Fibroblast of gingiva (primary cell): Measurements from ENCODE around the gene ROPN1B.
A peak's percentile ranks its signal among the peaks of the same experiment; 100 is the strongest.
"Not testable (repeated sequence)": the region's sequence is repeated elsewhere in the genome, so short reads cannot be mapped to it uniquely, and the experiment has no call there.

ENCODE experiments used
- DNase-seq: peaks from one replicate; pipeline ENCODE4 v3.0.0-alpha.2; 2011; ENCODE audit warnings: low read depth

Gene ROPN1B

GRCh38 chr3:125968701-125969592 lies at the start of gene ROPN1B:
Gene ROPN1B (plus strand): TSS chr3:125969178. CDS start chr3:125972055, 2,877 bp downstream.
- DNase-seq, result not testable (repeated sequence)

DNA sequence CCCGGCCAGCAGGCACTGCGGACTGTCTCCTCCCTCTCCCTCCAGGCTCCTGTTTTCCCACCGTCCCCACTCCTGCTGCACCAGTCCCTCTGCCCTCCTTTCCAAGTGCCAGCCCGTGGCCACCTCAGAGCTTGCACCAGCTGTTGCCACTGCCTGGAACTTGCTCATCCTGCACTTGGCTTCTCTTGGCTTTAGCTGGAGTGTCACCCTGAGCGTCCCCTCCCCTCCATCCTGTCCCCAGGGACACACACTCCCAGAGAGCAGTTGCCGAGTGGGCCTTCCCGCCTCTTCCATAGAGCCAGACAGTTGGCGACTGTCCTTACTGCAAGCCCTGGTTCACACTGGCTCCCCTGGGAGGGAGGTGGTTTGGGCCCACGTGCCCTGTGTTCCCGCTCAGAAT lies 48.8 kb upstream of the ROPN1B start:
- DNase-seq, result not testable (repeated sequence)

- DNase-seq, result not testable (repeated sequence)
Observed at GRCh38 chr3:125920751-125921279, 48.2 kb upstream of the ROPN1B start.

GRCh38 chr3:125921712-125922111 lies 47.3 kb upstream of the ROPN1B start:
- peak; percentile 39 for DNase-seq

GRCh38 chr3:125923324-125924115 lies 45.5 kb upstream of the ROPN1B start:
- DNase-seq, result not testable (repeated sequence)

DNA sequence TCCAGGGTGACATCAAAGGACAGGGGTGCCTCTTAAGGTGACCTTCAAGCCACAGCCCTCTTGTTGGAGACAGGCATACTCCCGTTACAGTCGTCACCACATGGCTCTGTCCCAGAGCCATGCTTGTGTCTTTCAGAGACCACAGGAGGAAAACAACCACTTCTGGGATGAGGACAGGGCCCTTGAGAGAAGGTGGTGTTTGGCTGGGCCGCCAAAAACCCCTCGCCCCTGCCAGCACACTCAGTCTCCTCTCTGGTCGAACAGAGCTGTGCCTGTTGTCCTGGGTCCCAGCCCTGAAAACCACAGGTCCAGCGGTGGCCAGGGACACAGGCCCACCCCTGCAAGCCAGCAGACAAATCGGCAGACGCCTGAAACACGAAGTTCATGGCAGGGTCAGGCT lies 44.7 kb upstream of the ROPN1B start:
- not testable (repeated sequence) for DNase-seq

DNA sequence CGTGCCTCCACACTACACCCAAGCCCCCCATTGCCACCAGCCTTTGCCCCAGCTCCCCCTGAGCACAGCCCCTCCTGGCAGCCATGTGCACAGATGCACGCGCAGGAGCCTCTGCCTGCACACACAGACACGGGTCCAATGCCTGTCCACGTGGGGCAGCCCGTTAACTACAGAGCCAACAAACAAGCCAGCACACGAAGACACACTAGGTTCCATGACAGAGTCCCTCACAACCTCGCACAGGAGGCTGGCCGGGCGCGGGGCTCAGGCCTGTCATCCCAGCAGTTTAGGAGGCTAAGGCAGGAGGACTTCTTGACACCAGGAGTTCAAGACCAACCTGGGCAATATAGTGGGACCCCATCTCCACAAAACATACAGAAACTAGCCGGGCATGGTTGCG lies 43.3 kb upstream of the ROPN1B start:
- not testable (repeated sequence) for DNase-seq

- not testable (repeated sequence) for DNase-seq
Observed at GRCh38 chr3:125928771-125929545, 40.0 kb upstream of the ROPN1B start.

DNA sequence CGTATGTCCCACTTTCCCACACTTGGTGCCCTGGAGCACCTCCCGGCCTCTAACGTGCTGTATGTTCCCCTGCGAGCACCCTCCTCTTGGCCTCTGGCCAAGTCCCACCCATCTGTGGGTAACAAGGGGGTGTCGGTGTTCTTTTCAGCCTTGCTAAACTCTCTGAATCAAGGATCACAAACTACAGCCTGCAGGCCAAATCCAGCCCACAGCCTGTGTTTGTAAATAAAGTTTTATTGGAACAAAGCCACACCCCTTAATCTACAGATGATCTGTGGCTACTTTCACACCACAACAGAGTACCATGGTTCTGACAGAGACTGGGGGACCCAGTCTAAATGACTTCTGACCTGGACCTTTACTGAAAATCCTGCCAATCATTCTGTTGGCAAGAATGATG lies 39.2 kb upstream of the ROPN1B start:
- DNase-seq, result not testable (repeated sequence)

DNA sequence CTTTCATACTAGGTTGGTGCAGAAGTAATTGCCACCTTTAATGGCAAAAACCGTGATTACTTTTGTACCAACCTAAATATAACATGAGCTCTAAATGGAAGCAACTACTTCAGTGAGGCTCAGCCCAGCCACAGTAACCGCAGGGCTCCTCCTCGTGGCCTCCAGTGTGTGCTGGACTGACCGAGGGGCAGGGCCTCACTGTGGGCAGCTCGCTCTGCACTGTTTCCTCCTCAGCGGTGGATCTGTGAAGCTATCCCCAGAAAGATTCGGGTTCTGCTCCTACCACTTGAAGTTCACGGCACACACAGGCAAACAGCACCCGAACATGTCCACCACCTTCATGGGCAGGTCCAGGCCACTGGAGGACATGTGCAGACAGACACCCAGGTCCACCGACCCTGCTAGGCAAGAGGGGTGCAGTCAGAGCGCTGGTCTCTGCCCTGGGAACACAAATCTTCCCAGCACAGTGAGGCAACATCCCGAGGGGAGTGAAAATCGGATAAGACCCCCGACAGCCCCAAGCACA lies 37.6 kb upstream of the ROPN1B start:
- DNase-seq, result not testable (repeated sequence)

DNA sequence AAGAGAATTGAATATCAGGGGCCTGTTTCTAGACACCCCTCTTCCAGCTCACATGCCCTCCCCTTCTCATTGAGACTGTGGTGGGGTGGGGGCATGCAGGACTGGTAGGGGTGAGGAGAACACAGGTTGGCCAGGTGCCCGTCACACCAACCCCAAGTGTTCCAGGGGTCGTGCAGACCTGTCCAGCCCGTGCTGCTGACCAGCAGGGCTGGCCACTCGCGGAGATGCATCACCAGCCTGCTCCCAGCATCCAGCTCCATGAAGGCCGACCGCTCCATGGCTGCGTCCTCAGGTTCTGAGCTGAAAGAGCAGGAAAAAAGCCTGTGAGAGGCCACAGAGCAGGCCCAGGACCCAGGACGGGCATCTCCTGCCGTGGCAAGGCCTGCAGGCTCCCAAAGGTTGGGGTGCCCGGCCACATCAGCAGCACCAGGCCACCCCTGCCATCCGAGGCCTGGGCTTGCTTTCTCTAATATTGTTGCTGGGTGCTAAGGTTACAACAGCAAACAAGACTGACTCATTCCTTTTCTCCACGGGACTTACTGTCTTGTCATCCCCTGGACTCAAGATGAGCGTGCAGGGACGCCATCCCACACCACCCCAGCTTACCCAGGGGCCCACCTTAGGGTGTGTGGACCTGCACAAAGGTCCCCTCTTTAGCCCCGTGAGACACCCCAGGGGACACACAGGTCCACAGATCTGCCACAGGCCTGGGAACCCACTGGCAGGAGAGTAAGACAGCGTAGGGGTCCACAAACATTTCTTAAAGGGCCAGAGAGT lies 35.4 kb upstream of the ROPN1B start:
- not testable (repeated sequence) for DNase-seq

DNA sequence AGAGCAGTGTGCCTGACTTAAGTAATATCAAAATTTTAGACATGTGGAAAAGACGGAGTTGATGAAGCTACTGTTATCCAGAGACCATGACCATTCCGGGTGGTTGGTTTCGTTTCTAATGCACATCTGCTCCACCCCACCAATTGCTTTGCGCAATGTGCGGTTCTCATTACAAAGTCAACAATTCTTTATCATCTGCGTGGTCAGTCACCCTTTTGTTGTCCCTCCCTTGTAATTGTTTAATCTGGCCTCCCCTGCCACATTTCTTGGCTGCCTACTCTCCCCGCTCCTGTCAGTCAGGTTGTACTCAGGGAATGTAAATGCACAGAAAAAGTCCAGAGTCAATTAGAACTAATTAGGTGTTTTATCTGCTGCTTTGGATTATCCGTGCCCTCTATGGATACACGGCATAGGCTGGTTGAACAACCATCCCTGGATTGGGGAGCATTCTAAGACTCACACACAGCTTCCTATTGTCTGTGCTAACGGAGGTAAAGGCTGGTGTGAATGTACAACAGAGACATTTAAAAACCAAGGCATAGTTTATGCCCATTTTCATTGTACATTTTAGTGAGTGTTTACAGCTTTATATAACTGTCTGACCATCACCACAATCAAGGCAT lies 33.6 kb upstream of the ROPN1B start:
- peak; percentile 30 for DNase-seq

DNA sequence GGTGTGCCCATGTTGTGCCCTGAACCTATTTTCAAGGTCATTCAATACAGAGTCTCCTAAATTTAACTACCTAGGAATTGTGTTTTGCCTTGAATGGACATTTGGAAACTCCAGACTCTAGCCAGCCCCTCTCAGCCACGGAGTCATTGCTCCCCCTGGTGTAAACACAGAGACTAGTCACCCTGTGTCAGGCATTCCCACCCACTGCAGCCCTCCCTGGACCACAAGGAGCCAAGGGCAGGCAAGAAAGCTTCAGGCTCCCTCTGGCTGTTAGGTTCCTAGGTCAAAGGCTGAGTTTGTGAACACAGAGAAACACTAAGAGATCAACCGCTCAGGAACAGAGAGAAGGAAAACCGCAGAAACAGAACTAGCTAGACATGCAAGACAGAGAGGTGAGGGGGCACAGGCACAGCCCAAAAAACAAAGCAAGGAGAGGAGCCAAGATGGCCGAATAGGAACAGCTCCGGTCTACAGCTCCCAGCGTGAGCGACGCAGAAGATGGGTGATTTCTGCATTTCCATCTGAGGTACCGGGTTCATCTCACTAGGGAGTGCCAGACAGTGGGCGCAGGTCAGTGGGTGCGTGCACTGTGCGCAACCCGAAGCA lies 32.7 kb upstream of the ROPN1B start:
- not testable (repeated sequence) for DNase-seq

GRCh38 chr3:125936891-125937290 lies 32.1 kb upstream of the ROPN1B start:
- DNase-seq, result not testable (repeated sequence)

GRCh38 chr3:125947806-125948205 lies 21.2 kb upstream of the ROPN1B start:
- DNase-seq, result not testable (repeated sequence)

DNA sequence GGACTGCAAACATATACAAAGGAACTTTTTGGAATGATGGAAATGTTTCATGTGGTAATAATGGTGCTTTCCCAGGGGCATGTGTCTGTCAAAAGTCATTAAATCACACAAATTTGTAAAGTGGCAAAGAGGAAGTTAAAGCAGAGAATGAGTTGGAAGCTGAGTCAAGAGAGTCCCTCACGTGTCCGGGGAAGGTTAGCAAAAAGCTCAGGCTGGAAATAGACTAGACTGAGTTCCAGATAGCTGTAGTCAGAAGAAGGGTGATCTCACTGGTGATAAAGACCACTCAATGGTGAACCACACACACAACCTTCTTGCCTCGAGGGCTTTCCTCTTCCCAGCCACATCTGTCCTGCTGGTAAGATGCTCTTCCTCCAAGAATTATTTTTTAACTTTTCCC lies 20.1 kb upstream of the ROPN1B start:
- DNase-seq, result not testable (repeated sequence)

- not testable (repeated sequence) for DNase-seq
Observed at GRCh38 chr3:125951176-125951575, 17.8 kb upstream of the ROPN1B start.

- DNase-seq, result not testable (repeated sequence)
Observed at GRCh38 chr3:125957020-125957419, 12.0 kb upstream of the ROPN1B start.

- DNase-seq, result no peak
Observed at GRCh38 chr3:125957674-125958510, 11.1 kb upstream of the ROPN1B start.
